GM18526 (cell line): ENCODE data around the gene RCAN2.

Experiments
- POLR2A ChIP-seq: IDR thresholded peaks from 3 replicates; pipeline ENCODE4 v1.6.1; 2011; ENCODE audit not compliant: insufficient read length; ENCODE audit errors: extremely low read depth

The RCAN2 gene

DNA sequence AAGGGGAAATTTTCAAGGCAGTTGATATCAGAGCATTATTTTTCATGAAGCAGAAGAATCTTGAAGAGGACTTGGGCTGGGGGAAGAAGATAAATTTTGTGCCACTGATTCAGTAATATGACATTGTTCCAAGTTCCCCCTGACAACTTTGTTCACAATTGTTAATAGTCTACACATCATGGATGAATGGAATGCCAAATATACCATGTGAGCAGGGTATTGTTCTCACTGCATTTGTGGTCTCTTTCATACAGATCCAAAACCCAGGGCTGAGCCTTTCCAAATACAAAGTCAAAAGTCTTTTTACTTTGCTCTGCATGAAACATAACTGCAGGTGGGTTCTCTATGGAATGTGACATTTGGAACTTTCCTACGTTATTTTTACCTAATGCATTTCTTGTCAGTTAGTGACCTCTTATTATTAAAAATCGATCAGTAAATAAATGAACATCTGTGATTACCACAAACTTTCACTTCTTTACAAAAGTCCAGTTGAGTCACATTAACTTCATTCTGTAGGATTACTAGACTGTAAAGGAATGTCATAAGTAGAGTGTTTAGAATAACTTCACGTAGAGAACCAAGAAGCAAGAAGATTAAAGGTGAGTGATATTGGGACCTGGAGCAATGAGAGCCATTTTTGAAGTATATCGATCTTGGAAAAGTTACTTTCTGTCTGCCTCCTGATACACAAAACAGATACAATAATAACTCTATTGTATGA, 100.9 kb downstream of the RCAN2 start:
- TF ChIP-seq POLR2A = no peak

DNA sequence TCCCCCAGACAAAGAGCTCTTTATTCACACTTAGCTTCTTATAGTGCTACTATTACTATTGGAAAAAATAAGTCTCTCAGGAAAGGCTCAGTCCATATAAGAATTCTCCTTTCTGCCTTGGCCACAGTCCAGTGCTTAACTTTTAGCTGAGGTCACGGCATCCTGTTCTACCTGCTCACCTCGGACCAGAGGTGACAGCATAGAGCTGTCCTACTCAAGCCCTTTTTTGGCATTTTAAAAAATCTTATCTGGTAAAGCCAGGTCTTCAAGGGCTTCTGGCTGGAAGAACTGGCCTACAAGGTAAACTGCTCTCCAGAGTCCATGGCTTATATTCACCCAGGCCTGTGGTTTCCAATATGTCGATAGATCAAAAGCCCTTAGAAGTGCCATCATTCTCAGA, 109.7 kb downstream of the RCAN2 start:
- TF ChIP-seq POLR2A = no peak

DNA sequence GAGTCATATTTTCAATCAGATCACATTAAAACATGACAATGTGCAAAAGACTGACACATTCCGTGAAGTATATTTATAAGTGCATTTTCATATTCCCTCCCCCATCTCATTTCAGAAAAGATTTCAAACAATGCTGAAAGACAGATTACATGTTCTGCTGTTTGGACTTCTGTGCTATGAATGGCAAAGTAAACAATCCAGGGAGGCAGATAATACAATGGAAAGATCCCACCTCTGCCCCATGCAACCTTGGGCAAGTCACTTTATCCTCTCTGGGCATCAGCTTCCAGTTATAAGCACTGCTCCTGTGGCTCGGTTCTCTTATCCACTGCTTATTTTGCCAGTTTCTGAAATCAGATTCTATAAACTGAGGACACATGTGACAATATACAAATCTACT, 110.2 kb downstream of the RCAN2 start:
- TF ChIP-seq POLR2A = no peak

DNA sequence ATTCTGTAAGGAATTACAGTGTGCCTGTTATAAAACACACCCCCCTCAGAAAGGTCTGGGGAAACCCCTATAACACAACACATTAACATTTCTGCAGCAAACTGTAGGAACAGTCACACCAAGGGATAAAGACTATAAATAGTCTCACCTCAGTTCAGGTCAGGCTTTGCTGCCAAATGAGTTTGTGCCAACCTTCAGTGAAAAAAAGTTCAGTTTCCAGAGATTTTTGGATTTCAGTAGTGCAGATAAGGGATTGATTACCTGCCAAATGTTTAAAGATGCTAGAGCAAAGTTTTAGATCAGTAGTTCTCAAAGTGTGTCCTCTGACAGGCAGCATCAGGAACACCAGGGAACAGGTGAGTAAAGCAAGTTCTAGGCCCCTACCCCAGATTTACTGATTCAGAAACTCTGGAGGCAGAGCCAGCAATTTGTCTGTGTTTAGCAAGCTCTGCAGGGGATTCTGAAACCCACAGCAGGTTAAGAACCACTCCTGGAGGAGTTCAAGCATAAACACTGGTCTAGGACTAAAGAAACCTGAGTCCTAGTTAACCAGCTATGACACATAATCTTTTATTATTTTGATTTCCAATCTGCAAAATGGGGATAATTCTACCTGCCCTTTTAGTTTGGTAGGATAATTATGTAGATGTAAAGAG, 111.0 kb downstream of the RCAN2 start:
- no peak for TF ChIP-seq POLR2A

DNA sequence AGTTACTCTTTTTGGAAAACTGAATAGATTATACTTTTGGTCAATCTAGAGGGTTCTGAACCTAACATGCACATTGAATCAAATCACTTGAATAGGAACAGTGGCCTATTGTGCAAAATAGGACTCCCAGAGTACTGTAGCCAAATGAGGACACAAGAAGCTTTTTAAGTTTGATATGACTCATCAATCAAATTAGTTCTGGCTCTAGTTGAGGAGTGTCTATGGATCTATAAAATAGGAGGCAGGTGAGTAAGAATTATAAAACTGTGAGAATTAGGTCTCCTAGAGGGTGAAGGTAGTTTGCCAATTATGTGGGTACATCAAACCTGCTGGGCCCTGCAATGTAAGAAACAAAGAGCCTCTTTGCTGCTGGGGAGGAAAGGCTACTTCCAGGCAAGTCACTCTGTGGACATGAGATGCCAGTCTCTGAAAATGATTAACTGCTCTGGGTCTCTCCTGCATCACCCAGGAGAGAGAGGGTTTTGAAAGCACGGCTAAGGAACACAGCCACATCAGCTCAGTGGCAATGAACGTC, 112.3 kb downstream of the RCAN2 start:
- TF ChIP-seq POLR2A = no peak

DNA sequence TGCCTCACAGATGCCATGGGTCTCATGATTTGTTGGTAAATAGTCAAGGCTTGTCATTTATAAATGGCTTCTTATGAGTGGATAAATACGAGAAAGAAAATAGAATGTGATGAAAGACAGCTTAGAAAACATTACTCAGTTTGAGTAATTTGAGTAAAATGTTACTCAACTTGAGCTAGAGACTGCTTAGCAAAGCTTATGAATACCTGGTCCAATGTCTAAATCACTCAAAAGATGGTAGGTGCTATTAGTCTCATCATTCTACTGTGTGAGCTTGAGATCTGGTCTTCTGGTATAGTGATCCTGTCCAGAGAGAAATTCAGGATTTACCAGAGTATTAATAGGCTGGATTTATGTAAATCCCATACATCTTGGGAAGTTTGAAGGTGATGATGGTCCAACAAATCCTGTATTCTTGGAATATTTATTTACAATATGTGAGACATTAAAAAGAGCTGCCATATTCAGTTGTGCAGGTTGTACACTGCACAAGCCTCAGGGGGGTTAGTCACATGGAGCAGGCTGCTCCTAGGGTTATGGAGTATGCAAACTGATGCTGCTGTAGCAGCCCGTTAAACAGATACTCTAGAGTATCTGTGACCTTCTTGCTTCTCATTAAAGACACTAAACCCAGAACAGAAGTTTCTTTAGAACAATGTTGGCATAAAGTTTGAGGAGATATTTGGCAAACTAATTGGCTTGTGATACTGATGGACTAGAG, 112.9 kb downstream of the RCAN2 start:
- TF ChIP-seq POLR2A = no peak

DNA sequence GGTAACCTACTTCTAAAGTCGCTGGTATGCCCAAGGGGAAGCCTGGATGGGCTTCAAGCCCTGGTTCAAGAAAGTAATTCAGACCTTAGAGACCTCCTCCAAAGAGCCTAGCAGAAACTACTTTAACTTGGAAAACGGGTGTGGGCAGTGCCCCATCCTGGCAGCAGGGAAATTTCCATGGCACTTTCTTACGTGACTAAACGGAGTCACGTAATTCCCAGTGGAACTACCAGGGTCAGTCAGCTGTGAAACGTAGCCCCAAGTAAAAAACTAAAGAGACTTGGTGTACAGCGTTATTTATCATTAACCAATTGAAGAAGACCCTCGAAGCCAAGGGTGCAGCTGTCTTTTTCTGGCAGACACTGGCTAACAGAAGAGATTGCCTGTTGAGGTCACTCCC, 114.0 kb downstream of the RCAN2 start:
- no peak for TF ChIP-seq POLR2A

DNA sequence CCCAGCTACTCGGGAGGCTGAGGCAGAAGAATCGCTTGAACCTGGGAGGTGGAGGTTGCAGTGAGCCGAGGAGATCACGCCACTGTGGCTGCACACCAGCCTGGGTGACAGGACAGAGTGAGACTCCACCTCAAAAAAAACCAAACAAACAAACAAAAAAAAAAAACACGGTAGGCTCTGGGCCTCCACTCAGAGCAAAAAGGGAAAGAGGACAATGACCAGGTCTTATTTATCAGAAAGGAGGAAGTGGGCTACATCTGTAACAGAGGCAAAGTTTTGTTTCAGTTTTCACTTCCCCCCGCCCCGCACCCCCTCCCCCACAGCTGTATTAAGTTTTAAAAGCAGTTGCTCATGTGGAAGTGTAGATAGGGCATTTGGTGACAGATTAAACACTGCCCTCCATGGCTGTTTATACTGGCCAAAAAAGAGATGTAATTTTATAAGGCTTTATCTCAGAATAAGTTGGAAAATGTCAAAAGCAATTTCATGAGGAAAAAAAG, 114.6 kb downstream of the RCAN2 start:
- no peak for TF ChIP-seq POLR2A

DNA sequence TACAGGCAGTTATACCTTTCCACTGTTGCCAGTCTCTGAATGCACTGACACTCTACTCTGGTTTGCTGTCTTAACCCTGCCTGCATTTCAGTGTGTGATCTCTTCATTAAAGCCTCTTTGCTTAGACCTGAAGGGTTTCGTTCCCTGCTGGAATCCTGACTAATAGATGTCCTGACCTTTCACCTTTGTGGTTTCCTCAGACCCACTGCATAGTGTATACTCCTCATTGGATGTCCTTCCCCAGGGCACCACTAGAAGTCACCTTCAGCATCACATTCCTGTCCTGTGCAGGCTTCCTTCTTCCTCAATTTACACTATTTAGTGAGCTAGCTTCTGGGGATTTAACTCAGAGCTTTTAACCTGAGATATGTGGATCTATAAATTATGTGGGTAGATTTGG, 120.6 kb downstream of the RCAN2 start:
- no peak for TF ChIP-seq POLR2A

DNA sequence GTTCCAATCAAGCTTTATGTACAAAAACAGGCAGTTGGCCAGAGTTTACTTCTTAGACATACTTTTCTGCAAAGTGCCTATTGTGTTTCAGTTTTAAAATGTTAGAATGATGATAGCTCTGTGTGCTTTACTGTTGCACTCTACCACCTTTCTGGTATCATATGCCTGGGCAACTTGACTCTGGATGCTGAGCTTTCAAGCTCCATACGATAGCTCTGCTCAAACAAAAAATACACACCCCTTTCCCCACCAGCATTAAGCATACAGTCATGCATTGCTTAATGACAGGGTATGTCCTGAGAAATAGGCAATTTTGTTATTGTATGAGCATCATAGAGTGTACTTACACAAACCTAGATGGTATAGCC, 123.1 kb downstream of the RCAN2 start:
- no peak for TF ChIP-seq POLR2A

DNA sequence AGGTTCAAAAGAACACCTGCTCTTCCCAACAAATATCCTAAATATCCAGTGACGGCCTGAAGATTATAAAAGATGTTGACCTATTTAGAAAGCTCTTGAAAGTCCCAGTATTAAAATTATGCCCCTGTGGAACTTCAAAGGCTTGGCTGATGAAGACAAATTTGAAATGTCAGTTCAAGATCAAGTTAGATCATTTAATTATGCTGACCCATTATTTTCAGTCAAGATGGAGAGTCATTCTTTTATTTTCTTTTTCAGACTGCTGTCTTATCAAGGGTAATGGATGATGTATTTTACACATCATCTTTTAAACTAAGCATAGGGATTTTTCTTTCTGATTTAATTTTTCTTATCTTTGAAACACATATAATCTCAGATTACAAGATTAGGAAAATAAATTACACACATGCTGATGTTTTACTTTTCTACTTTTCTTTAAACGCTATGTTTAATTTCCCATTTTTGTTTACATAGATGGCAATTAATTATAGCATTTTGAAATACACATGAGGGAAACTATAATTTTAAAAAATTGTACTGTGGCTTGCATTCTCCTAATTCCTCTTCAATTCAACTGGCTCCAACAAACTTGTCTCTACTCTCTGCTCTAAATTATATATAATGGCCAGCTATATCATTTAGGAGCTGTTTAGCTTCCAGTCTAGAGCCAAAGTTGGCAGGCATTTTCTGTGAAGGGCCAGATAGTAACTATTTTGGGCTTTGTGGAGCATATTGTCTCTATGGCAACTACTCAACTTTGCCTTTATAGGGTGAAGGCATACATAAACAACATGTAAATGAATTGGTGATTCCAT, 123.7 kb downstream of the RCAN2 start:
- TF ChIP-seq POLR2A = no peak

DNA sequence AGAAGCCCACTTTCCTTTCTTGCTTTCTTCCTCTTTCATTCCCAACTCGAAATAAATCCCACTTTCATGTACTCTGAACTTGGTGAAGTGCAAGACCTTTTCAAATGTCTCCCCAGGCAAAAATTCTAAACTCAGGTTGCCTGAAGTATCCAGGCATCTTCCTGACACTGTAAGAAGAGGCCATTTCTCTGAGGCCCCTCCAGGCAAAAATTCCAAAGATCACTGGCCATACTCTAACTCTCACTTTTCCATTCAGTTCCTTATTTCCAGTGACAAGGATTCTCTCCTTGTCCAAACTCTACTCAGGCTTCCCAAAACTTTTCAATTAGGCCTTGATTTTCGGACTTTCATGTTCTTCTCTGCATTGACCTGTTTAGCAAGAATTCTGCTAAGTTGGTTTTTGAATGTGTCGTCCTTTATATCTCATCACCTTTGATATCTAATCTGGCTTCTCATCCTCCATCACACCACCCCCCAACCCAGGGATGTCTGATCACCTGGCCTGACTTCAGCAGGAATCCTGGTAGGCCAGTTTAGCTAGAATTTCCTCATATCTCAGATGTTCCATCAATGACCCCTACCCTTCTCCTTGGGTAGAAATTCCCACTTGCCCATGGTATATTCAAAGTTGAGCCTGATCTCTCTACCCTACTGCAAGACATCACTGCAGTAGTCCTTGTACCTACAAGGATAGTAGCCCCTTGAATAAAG, 124.9 kb downstream of the RCAN2 start:
- no peak for TF ChIP-seq POLR2A

DNA sequence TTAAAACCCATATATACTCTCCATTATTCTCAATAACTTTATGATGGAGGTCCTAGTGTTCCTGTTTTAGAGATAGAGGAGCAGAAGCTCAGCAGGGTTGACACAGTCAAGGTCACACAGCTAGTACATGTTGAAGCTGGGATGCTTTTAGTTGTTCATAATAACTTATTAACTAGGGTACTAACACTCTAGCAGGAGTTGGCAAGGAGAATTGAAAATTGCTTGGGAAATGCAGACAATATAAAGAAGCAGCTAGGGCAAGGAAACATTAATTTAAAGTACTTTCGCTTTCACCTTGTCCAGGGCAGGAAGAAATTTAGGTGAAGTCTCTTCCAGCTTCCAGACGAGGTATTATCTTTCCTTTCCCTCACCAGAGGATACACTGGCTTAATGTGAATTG, 133.7 kb downstream of the RCAN2 start:
- TF ChIP-seq POLR2A = no peak

DNA sequence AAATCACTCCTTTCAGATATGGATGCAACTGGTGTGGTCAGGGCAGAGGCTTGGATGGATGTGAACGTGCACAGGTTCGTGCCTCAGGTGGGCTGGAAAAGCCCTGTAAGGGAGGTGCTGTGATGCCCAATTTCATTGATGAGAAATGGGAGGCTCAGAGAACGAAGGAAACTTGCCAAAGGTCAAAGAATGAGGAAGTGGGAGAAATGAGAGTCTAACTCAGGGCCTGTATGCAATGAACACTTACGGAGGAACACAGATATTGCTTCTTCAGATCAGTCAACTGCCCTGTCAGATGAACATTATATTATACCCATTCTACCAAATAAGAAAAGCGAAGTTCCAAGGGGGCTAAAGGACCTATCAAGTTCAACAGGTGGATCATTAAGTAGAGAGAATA, 134.7 kb downstream of the RCAN2 start:
- TF ChIP-seq POLR2A = no peak

DNA sequence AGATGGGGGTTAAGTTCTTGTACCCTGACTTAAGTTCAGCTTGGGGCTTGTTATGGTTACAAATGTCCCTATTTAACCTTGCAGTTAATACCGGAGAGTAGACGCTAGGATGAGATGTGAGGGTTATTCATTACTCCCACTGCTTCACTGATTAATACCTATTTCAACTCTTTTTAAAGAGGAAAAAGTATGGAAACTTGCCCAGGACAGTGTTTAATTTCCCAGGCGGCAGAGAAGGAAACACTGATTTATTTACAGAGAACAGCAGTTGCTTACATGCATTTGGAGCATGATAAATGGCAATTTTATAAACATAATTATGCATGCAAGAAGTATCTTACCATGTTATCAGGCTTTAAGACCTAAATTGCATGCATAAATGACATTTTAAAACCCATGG, 137.7 kb downstream of the RCAN2 start:
- TF ChIP-seq POLR2A = no peak
